ENCODE results near the gene PIM1.
"Not testable (repeated sequence)": the region's sequence is repeated elsewhere in the genome, so short reads cannot be mapped to it uniquely, and the experiment has no call there.

Gene PIM1

DNA sequence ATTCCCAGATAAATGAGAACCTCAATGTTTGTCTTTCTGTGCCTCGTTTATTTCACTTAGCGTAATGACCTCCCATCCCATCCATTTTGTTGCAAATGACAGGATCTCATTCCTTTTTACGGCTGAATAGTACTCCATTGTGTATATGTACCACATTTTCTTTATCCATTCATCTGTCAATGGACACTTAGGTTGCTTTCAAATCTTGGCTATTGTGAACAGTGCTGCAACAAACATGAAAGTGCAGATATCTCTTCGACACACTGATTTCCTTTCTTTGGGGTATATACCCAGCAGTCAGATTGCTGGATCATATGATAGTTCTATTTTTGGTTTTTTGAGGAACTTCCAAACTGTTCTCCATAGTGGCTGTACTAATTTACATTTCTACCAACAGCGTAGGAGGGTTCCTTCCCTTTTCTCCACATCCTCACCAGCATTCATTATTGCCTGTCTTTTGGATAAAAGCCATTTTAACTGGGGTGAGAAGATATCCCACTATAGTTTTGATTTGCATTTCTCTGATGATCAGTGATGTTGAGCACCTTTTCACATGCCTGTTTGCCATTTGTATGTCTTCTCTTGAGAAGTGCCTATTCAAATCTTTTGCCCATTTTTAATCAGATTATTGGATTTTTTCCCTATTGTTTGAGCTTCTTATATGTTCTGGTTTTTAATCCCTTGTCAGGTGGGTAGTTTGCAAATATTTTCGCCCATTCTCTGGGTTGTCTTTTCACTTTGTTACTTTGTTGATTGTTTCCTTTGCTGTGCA is 16.2 kb downstream of the PIM1 start:
- H3K27ac ChIP-seq (ENCODE audit: low read length); H3K9me3 ChIP-seq (ENCODE audit: control insufficient read depth in 1 of 2, low read length in 2 of 2); H3K4me3 ChIP-seq (ENCODE audit: low read depth in 1 of 2, low read length in 2 of 2); H3K4me1 ChIP-seq (ENCODE audit: control insufficient read depth in 1 of 2, insufficient read depth in 2 of 2, low read length in 2 of 2); H3K27me3 ChIP-seq (ENCODE audit: low read depth, low read length); H3K36me3 ChIP-seq (ENCODE audit: control insufficient read depth in 1 of 2, insufficient read depth in 2 of 2, low read length in 2 of 2): not testable (repeated sequence)

DNA sequence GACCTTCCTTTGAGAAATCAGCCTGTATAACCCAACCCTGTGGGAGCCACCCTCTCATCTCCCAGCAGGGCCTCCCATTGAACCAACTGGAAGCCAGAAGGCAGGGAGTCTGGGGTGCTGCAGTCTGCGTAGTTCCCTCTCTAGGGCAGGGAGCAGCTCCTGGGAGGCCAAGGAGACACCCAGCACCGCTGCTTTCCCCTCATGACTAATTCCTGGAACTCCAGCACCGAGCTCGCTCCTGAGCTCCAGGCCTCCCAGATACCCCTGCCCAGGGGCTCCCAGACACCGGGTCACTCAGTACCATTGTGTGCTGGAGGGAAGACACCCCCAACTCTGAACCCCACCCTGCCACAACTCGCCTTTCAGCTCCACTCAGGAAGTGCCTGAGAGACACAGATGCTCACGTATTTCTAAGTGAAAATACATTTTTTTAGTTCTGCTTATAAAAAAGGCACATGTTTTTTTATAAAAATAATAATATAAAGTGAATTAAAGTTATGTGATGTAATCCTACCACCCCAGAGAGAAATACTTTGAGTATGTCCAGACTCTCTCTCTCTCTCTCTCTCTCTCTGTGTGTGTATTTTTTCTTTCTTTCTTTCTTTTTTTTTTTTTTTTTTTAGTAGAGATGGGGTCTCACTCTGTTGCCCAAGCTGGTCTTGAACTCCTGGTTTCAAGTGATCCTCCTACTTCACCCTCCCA is 17.5 kb downstream of the PIM1 start:
- H3K36me3 ChIP-seq (ENCODE audit: control insufficient read depth in 1 of 2, insufficient read depth in 2 of 2, low read length in 2 of 2), result no peaks in the 10 kb centered on the region
- no peak overlapping the region for H3K27ac ChIP-seq (ENCODE audit: low read length)
- no peaks in the 10 kb centered on the region for H3K27me3 ChIP-seq (ENCODE audit: low read depth, low read length)
- H3K4me3 ChIP-seq (ENCODE audit: low read depth in 1 of 2, low read length in 2 of 2), result no peak overlapping the region
- no peaks in the 10 kb centered on the region for H3K4me1 ChIP-seq (ENCODE audit: control insufficient read depth in 1 of 2, insufficient read depth in 2 of 2, low read length in 2 of 2)
- H3K9me3 ChIP-seq (ENCODE audit: control insufficient read depth in 1 of 2, low read length in 2 of 2), result no peaks in the 10 kb centered on the region

DNA sequence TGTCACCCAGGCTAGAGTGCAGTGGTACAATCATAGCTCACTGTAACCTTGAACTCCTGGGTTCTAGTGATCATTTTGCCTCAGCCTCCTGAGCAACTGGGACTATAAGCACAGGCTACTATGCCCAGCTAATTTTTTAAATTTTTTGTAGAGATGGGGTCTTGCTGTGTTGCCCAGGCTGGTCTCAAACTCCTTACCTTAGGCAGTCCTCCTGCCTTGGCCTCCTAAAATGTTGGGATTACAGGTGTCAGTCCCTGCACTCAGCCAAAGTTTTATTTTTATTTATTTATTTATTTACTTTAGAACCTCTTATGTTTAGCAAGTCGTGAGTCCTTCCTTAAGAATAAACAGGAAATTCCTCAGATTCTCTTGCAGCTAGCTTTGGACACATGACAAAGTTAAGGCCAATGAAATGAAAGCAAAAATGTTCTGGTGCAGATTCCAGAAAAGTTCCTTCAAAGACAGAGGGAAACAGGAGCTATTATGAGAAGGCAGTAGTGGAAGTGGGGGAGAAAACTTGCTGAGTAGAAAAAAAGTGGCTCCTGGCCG is 19.1 kb downstream of the PIM1 start:
- Histone ChIP-seq H3K9me3 (ENCODE audit: control insufficient read depth in 1 of 2, low read length in 2 of 2) (no peaks in the 10 kb centered on the region), H3K4me3 (ENCODE audit: low read depth in 1 of 2, low read length in 2 of 2) (no peak overlapping the region), H3K36me3 (ENCODE audit: control insufficient read depth in 1 of 2, insufficient read depth in 2 of 2, low read length in 2 of 2) (no peaks in the 10 kb centered on the region), H3K4me1 (ENCODE audit: control insufficient read depth in 1 of 2, insufficient read depth in 2 of 2, low read length in 2 of 2) (no peaks in the 10 kb centered on the region), H3K27me3 (ENCODE audit: low read depth, low read length) (no peaks in the 10 kb centered on the region), H3K27ac (ENCODE audit: low read length) (no peak overlapping the region)

DNA sequence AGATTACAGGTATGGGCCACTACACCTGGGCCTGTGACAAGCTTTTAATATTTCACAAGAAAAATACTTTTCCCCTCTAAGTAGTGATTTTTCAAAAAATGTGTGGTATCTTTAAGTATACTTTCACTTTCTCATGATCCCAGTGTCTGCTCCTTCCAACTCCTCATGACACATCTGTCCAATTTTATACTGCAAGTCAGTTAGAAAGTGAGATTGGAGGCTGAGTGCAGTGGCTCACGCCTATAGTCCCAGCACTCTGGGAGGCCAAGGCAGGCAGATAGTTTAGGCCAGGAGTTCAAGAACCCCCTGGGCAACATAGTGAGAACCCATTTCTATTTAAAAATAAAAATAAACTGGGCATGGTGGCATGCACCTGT is 20.2 kb downstream of the PIM1 start:
- no peak overlapping the region for H3K27ac ChIP-seq (ENCODE audit: low read length)
- no peaks in the 10 kb centered on the region for H3K27me3 ChIP-seq (ENCODE audit: low read depth, low read length)
- no peaks in the 10 kb centered on the region for H3K4me1 ChIP-seq (ENCODE audit: control insufficient read depth in 1 of 2, insufficient read depth in 2 of 2, low read length in 2 of 2)
- no peaks in the 10 kb centered on the region for H3K9me3 ChIP-seq (ENCODE audit: control insufficient read depth in 1 of 2, low read length in 2 of 2)
- H3K36me3 ChIP-seq (ENCODE audit: control insufficient read depth in 1 of 2, insufficient read depth in 2 of 2, low read length in 2 of 2), result no peaks in the 10 kb centered on the region
- H3K4me3 ChIP-seq (ENCODE audit: low read depth in 1 of 2, low read length in 2 of 2), result no peak overlapping the region

DNA sequence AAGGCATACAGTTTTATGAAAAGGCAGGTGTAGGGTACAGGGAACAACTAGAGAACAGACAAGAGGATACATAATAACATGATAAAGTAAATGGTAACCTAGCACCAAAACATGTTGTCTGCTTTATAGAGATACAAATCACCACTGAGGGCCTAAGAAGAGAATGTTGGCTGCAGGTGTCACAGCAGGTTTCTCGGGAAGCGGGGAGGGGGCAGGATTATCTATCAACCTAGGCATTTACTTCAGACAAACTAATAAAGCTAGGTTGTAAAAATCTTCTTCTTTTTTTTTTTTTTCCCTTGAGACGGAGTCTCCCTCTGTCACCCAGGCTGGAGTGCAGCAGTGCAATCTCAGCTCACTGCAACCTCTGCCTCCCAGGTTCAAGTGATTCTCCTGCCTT is 22.7 kb downstream of the PIM1 start:
- no peaks in the 10 kb centered on the region for H3K36me3 ChIP-seq (ENCODE audit: control insufficient read depth in 1 of 2, insufficient read depth in 2 of 2, low read length in 2 of 2)
- H3K9me3 ChIP-seq (ENCODE audit: control insufficient read depth in 1 of 2, low read length in 2 of 2), result no peaks in the 10 kb centered on the region
- H3K27ac ChIP-seq (ENCODE audit: low read length), result no peak overlapping the region
- H3K4me3 ChIP-seq (ENCODE audit: low read depth in 1 of 2, low read length in 2 of 2), result no peak overlapping the region
- H3K4me1 ChIP-seq (ENCODE audit: control insufficient read depth in 1 of 2, insufficient read depth in 2 of 2, low read length in 2 of 2), result no peaks in the 10 kb centered on the region
- no peaks in the 10 kb centered on the region for H3K27me3 ChIP-seq (ENCODE audit: low read depth, low read length)

DNA sequence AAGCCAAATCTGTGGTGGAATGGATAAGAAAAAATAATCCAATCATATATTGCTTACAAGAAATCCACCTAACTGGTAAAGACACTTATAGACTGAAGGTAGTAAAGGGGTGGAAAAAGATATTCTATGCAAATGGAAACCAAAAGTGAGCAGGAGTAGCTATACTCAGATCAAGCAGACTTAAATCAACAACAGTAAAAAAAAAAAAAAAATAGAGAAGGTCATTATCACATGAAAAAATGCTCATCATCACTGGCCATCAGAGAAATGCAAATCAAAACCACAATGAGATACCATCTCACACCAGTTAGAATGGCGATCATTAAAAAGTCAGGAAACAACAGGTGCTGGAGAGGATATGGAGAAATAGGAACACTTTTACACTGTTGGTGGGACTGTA is 24.9 kb downstream of the PIM1 start:
- not testable (repeated sequence) for H3K4me1 ChIP-seq (ENCODE audit: control insufficient read depth in 1 of 2, insufficient read depth in 2 of 2, low read length in 2 of 2); H3K27me3 ChIP-seq (ENCODE audit: low read depth, low read length); H3K9me3 ChIP-seq (ENCODE audit: control insufficient read depth in 1 of 2, low read length in 2 of 2); H3K27ac ChIP-seq (ENCODE audit: low read length); H3K36me3 ChIP-seq (ENCODE audit: control insufficient read depth in 1 of 2, insufficient read depth in 2 of 2, low read length in 2 of 2); H3K4me3 ChIP-seq (ENCODE audit: low read depth in 1 of 2, low read length in 2 of 2)

DNA sequence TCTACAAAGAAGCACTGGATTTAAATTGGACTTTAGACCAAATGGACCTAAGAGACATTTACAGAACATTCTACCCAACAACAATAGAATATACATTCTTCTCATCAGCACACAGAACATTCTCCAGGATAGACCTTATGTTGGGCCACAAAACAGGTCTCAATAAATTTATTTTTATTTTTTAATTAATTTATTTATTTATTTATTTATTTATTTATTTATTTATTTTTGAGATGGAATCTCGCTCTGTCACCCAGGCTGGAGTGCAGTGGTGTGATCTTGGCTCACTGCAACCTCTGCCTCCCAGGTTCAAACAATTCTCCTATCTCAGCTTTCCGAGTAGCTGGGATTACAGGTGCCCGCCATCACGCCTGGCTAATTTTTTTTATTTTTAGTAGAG is 26.5 kb downstream of the PIM1 start:
- not testable (repeated sequence) for H3K4me1 ChIP-seq (ENCODE audit: control insufficient read depth in 1 of 2, insufficient read depth in 2 of 2, low read length in 2 of 2); H3K4me3 ChIP-seq (ENCODE audit: low read depth in 1 of 2, low read length in 2 of 2); H3K36me3 ChIP-seq (ENCODE audit: control insufficient read depth in 1 of 2, insufficient read depth in 2 of 2, low read length in 2 of 2); H3K27me3 ChIP-seq (ENCODE audit: low read depth, low read length); H3K27ac ChIP-seq (ENCODE audit: low read length); H3K9me3 ChIP-seq (ENCODE audit: control insufficient read depth in 1 of 2, low read length in 2 of 2)

DNA sequence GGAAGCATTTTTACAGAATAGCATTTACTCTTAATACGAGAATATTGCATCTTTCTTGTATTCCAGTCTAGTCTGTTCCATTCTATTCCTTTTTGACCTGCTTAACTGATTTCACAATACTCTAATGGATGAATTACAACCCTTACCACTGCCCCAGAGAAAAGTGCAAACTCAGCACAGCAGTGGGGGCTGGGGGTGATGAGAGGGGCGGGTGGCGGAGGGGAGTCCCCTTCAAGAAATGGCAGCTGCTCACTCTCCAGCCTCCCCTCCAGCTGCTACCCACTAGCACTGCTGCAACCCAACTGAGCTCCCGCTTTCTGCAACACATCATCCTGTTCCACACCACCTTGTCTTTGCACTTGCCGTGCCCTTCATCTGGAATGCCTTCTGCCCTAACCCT is 30.1 kb downstream of the PIM1 start:
- Histone ChIP-seq H3K36me3 (ENCODE audit: control insufficient read depth in 1 of 2, insufficient read depth in 2 of 2, low read length in 2 of 2) (no peaks in the 10 kb centered on the region), H3K27ac (ENCODE audit: low read length) (no peak overlapping the region), H3K9me3 (ENCODE audit: control insufficient read depth in 1 of 2, low read length in 2 of 2) (no peaks in the 10 kb centered on the region), H3K27me3 (ENCODE audit: low read depth, low read length) (no peaks in the 10 kb centered on the region), H3K4me1 (ENCODE audit: control insufficient read depth in 1 of 2, insufficient read depth in 2 of 2, low read length in 2 of 2) (no peaks in the 10 kb centered on the region), H3K4me3 (ENCODE audit: low read depth in 1 of 2, low read length in 2 of 2) (no peak overlapping the region)

DNA sequence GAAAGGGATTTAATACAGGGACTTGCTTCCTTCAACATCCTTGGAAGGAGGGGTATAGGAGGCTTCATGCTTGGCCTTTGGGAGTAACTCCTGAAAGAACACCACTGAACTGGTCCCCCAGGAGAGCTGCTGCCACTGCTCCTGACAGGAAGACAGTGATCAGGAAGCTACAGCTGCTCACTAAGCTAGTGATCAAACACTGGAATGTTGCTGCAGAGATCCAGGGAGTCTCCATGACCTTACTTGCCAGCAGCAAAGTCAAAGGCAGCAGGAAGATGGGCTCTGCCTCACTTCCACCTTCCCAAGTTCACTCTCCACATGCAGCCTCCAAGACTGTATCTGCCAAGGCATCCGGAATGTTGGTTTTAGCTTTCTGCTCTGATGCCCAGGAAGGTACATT is 31.8 kb downstream of the PIM1 start:
- no peaks in the 10 kb centered on the region for H3K4me1 ChIP-seq (ENCODE audit: control insufficient read depth in 1 of 2, insufficient read depth in 2 of 2, low read length in 2 of 2)
- H3K4me3 ChIP-seq (ENCODE audit: low read depth in 1 of 2, low read length in 2 of 2), result no peak overlapping the region
- no peaks in the 10 kb centered on the region for H3K36me3 ChIP-seq (ENCODE audit: control insufficient read depth in 1 of 2, insufficient read depth in 2 of 2, low read length in 2 of 2)
- H3K27ac ChIP-seq (ENCODE audit: low read length), result no peak overlapping the region
- H3K9me3 ChIP-seq (ENCODE audit: control insufficient read depth in 1 of 2, low read length in 2 of 2), result no peaks in the 10 kb centered on the region
- no peaks in the 10 kb centered on the region for H3K27me3 ChIP-seq (ENCODE audit: low read depth, low read length)

DNA sequence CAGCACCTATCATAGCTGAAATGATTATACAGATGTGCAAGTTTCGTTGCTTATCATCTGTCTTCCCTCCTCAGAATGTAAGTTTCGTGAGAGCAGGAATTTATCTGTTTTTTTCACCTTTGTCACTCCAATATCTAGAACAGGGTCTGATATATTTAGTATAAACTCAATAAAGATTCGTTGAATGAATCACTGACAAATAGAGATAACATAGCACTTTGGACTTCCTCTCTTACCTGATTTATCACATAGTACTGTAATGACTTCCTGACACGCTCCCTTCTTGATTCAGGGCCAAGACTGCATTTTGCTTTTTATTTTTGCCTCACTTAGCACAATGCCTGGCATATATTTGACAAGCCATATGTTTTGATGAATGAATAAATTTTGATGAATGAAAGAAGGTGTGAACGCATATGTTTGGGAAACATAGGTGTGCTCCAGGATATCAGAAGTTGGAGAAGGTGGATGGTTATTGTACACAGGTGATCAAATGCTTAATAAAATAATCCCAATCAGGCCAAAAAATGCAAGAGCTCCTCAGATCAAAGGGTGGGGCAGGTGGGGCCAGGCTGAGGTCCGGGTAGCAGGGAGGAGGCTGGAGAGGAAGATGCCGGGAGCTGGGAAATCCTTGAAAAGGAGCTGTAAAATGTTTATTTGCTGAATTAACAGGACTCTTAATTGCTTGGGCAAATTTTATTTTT is 33.0 kb downstream of the PIM1 start:
- H3K4me1 ChIP-seq (ENCODE audit: control insufficient read depth in 1 of 2, insufficient read depth in 2 of 2, low read length in 2 of 2), result no peaks in the 10 kb centered on the region
- H3K36me3 ChIP-seq (ENCODE audit: control insufficient read depth in 1 of 2, insufficient read depth in 2 of 2, low read length in 2 of 2), result no peaks in the 10 kb centered on the region
- no peaks in the 10 kb centered on the region for H3K27me3 ChIP-seq (ENCODE audit: low read depth, low read length)
- no peak overlapping the region for H3K4me3 ChIP-seq (ENCODE audit: low read depth in 1 of 2, low read length in 2 of 2)
- no peaks in the 10 kb centered on the region for H3K9me3 ChIP-seq (ENCODE audit: control insufficient read depth in 1 of 2, low read length in 2 of 2)
- H3K27ac ChIP-seq (ENCODE audit: low read length), result no peak overlapping the region

DNA sequence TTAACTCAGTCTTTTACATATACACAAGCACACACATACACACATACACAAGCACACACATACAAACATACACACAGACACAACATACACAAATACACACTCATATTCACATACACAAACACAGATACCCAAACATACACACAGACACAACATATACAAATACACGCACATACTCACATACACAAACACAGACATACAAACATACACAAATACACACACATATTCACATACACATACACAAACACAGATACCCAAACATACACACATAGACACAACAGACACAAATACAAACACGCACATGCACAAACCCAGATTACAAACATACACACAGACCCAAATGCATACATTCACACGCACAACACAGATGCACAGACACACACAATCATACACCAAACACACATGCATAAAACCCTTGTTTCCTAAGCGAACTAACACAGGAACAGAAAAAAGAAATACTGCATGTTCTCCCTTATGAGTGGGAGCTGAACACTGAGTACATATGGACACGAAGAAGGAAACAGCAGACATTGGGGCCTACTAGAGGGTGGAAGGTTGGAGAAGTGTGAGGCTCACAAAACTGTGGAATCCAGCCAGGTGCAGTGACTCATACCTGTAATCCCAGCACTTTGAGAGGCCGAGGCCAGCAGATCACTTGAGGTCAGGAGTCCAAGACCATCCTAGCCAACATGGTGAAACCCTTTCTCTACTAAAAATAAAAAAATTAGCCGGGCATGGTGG is 34.2 kb downstream of the PIM1 start:
- no peaks in the 10 kb centered on the region for H3K4me1 ChIP-seq (ENCODE audit: control insufficient read depth in 1 of 2, insufficient read depth in 2 of 2, low read length in 2 of 2)
- H3K27me3 ChIP-seq (ENCODE audit: low read depth, low read length), result no peaks in the 10 kb centered on the region
- H3K27ac ChIP-seq (ENCODE audit: low read length), result no peak overlapping the region
- no peaks in the 10 kb centered on the region for H3K36me3 ChIP-seq (ENCODE audit: control insufficient read depth in 1 of 2, insufficient read depth in 2 of 2, low read length in 2 of 2)
- H3K4me3 ChIP-seq (ENCODE audit: low read depth in 1 of 2, low read length in 2 of 2), result peak overlapping the region in 1 of 2 donors; percentile 13
- no peaks in the 10 kb centered on the region for H3K9me3 ChIP-seq (ENCODE audit: control insufficient read depth in 1 of 2, low read length in 2 of 2)

Measured in muscle layer of duodenum (tissue), 2 donors.